Esophagus squamous epithelium (tissue), 5 donors: ENCODE data around the gene NCAM1. TPM values are rescaled to one million over a fixed set of nuclear protein-coding genes. Genes with fewer than 3 reads are reported as not detected.

Source experiments
- DNase-seq: peaks from one replicate; lab custom pipeline; 2025; lab: John Stamatoyannopoulos, UW
- H3K27ac ChIP-seq, 4 donors: fragments of 200-600 bp; sonication (generic); one replicate each; pipeline ENCODE4 v1.5.1; 2016 to 2019; ENCODE audit warnings: mild to moderate bottlenecking in 1 of 4
- H3K27me3 ChIP-seq, 4 donors: fragments of 200-600 bp; sonication (generic); 1 replicate in 3 of 4; 2 replicates in 1 of 4; pipeline versions ENCODE4 v1.5.1 to v1.6.0; 2017 to 2021; ENCODE audit warnings: antibody characterized with exemption in 1 of 4
- H3K36me3 ChIP-seq, 3 donors: fragments of 200-600 bp; sonication (generic); one replicate each; pipeline ENCODE4 v1.5.1; 2016 to 2019
- H3K4me1 ChIP-seq, 3 donors: fragments of 200-600 bp; sonication (generic); one replicate each; pipeline ENCODE4 v1.5.1; 2017 to 2019
- H3K4me3 ChIP-seq, 4 donors: fragments of 200-600 bp; sonication (generic); 1 replicate in 3 of 4; 2 replicates in 1 of 4; pipeline ENCODE4 v1.5.1; 2016 to 2019; ENCODE audit warnings: mild to moderate bottlenecking in 2 of 4, moderate library complexity in 1 of 4
- H3K9me3 ChIP-seq, 3 donors: fragments of 200-600 bp; sonication (generic); one replicate each; pipeline ENCODE4 v1.5.1; 2016 to 2019
- CTCF ChIP-seq, 6 experiments: fragments of 450-650 bp in 4 of 6; fragments of 200-600 bp in 2 of 6; sonication (generic) in 2 of 6; IDR thresholded peaks; one replicate each; pipeline ENCODE4 v1.5.1; 2016 to 2019; ENCODE audit warnings: antibody characterized with exemption in 6 of 6, mild to moderate bottlenecking in 4 of 6, moderate library complexity in 4 of 6
- POLR2A ChIP-seq, 4 donors: fragments of 450-650 bp; IDR thresholded peaks; one replicate each; pipeline ENCODE4 v1.6.1; 2017; ENCODE audit warnings: antibody characterized with exemption in 4 of 4, mild to moderate bottlenecking in 4 of 4, moderate library complexity in 3 of 4
- WGBS, 2 donors: methylation state at CpG; one replicate each; pipeline ENCODE4 v1.1.5; 2018; 5-methylcytosine and 5-hydroxymethylcytosine counted together
- intact Hi-C: fragments of 100-400 bp; cut with DNase I; formaldehyde crosslinking; loops from one replicate; pipeline ENCODE4 v1.15.0; 2022
- total RNA-seq, 4 donors: library from RNA; depleted of rRNA; stranded (reverse); fragments of >200 nt; gene quantifications; one replicate each; pipeline ENCODE4 v1.1.0, GENCODE V29; 2016
- donor health status: DM: yes; HTN: yes; CAD: no.

Gene NCAM1
- total RNA-seq, 4 donors from 2014 or later = 1.6 to 16.4 (median 2.6) TPM

GRCh38 chr11:113255741-113256140, 294.5 kb downstream of the NCAM1 start:
- TF ChIP-seq CTCF (IDR thresholded peaks at IDR 0.05) (no peak), POLR2A (IDR thresholded peaks at IDR 0.05) (no peak)
- Histone ChIP-seq H3K4me3 (no peak overlapping the region), H3K27me3 (no peaks in the 10 kb centered on the region), H3K9me3 (no peaks in the 10 kb centered on the region), H3K4me1 (no peaks in the 10 kb centered on the region), H3K36me3 (no peaks in the 10 kb centered on the region), H3K27ac (no peak overlapping the region)
- WGBS, 2 donors = 81% methylated on average over 6 of the region's 6 CpGs; no CpG with 5 or more reads in 1 of the 2 donors
- no peak for DNase-seq
- intact Hi-C loops = no loop called here

- Histone ChIP-seq H3K36me3 (no peaks in the 10 kb centered on the region), H3K9me3 (no peaks in the 10 kb centered on the region), H3K4me1 (no peaks in the 10 kb centered on the region), H3K27me3 (no peaks in the 10 kb centered on the region), H3K4me3 (no peak overlapping the region), H3K27ac (no peak overlapping the region)
- WGBS, 2 donors = 48 to 75% methylated on average over 2 to 3 of the region's 3 CpGs
- intact Hi-C loops = no loop called here
- no peak for TF ChIP-seq CTCF (IDR thresholded peaks at IDR 0.05)
- no peak for TF ChIP-seq POLR2A (IDR thresholded peaks at IDR 0.05)
- no peak for DNase-seq
Observed at GRCh38 chr11:113256431-113257202, 295.4 kb downstream of the NCAM1 start.

- no peak for TF ChIP-seq CTCF (IDR thresholded peaks at IDR 0.05)
- no peak for TF ChIP-seq POLR2A (IDR thresholded peaks at IDR 0.05)
- H3K4me3 ChIP-seq = no peak overlapping the region
- H3K27ac ChIP-seq = no peak overlapping the region
- no peaks in the 10 kb centered on the region for H3K4me1 ChIP-seq
- no peaks in the 10 kb centered on the region for H3K36me3 ChIP-seq
- no peaks in the 10 kb centered on the region for H3K27me3 ChIP-seq
- intact Hi-C loops = no loop called here
- no peaks in the 10 kb centered on the region for H3K9me3 ChIP-seq
- WGBS, 2 donors = 94% methylated on average over 6 to 9 of the region's 9 CpGs
- DNase-seq = no peak
Observed at GRCh38 chr11:113260096-113260425, 298.8 kb downstream of the NCAM1 start.

- Histone ChIP-seq H3K36me3 (no peaks in the 10 kb centered on the region), H3K4me1 (no peaks in the 10 kb centered on the region), H3K27ac (no peak overlapping the region), H3K4me3 (no peak overlapping the region), H3K9me3 (no peaks in the 10 kb centered on the region), H3K27me3 (no peaks in the 10 kb centered on the region)
- intact Hi-C loops = no loop called here
- no peak for DNase-seq
- TF ChIP-seq CTCF (IDR thresholded peaks at IDR 0.05) = no peak
- 63 to 83% methylated on average over 1 of the region's 1 CpG for WGBS, 2 donors
Observed at GRCh38 chr11:113260541-113260940, 299.3 kb downstream of the NCAM1 start.

- H3K9me3 ChIP-seq = no peaks in the 10 kb centered on the region
- DNase-seq = no peak
- H3K27me3 ChIP-seq = no peaks in the 10 kb centered on the region
- TF ChIP-seq CTCF (IDR thresholded peaks at IDR 0.05) (no peak), POLR2A (IDR thresholded peaks at IDR 0.05) (no peak)
- no peak overlapping the region for H3K27ac ChIP-seq
- intact Hi-C loops = no loop called here
- H3K4me1 ChIP-seq = no peaks in the 10 kb centered on the region
- H3K4me3 ChIP-seq = no peak overlapping the region
- no peaks in the 10 kb centered on the region for H3K36me3 ChIP-seq
- WGBS, 2 donors = 77 to 80% methylated on average over 5 to 6 of the region's 10 CpGs
Observed at GRCh38 chr11:113261709-113262475, 300.7 kb downstream of the NCAM1 start.
